Activated CD4-positive, CD25-positive, alpha-beta regulatory T cell (primary cell): ENCODE measurements around the gene CAMSAP3.

Experiments used
- DNase-seq, 4 experiments: peaks; one replicate each; lab custom pipeline; 2025; lab: John Stamatoyannopoulos, UW

The CAMSAP3 gene

DNA sequence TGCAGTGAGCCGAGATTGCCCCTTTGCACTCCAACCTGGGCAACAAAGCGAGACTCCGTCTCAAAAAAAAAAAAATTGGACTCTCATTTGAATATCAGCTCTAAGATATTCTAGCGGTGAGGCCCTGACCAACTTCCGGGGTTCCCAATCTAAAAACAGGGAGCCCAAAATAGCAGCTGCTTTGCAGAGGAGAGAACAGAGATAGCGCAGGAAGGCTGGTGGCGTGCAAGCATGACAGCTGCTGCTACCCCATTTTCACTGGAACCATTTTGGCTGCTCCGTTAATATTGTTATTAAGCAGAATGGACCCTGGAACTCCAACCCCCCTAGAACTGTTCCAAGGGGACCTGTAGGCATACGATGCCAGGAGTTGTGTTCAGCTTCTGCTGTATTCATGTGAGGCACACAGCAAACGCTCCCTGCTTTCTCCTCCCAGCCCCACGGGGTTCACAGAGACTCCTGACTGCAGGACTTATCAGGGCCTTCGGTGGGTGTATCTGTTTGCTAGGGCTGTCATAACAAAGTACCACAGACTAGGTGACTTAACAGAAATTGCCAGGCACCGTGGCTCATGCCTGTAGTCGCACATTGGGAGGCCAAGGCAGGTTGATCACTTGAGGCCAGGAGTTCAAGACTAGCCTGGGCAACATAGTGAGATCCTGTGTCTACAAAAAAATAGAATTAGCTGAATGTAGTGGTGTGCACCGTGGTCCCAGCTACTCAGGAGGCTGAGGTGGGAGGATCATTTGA, 52.8 kb downstream of the CAMSAP3 start:
- no peak for DNase-seq

DNA sequence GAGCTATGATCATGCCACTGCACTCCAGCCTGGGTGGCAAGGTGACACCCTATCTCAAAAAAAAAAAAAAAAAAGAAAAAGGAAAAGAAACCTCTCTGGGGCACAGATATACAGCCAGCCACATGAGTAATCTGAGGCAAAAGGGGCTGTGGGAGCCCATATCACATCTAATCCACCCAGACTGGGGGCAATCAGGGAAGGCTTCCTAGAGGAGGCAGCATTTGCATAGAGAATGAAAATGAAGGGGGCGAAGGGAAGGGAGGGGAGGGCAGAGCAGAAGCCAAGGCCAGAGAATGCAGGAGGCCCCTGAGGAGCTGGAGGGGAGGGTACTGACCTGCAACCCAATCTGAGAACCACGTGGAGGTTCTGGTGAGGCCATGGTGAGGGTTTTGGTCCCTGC, 54.5 kb downstream of the CAMSAP3 start:
- no peak for DNase-seq

- peak; percentile 59 to 85 (median 70) for DNase-seq
These were observed 56.5 kb downstream of the CAMSAP3 start for GRCh38 chr19:7652061-7652641.

DNA sequence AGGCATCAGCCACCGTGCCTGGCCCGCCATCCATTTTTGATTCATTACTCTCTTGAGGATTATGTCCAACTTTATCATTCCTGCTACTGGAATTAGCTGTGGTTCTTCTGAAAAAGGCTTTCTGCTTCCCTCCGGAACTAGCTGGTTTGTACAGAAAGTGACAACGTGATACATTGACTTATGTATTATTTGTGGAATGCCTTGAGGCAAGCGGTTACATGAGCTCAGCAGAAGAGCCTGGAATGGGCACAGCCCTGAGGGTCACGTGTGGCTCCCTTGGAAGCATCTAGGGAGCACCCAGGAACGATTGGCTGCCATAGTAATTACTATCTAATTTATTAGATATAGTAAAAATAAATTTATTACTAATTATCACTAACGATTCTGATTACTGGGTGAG, 58.7 kb downstream of the CAMSAP3 start:
- no peak for DNase-seq

- no peak for DNase-seq
These were observed 59.9 kb downstream of the CAMSAP3 start for GRCh38 chr19:7655581-7655980.

DNA sequence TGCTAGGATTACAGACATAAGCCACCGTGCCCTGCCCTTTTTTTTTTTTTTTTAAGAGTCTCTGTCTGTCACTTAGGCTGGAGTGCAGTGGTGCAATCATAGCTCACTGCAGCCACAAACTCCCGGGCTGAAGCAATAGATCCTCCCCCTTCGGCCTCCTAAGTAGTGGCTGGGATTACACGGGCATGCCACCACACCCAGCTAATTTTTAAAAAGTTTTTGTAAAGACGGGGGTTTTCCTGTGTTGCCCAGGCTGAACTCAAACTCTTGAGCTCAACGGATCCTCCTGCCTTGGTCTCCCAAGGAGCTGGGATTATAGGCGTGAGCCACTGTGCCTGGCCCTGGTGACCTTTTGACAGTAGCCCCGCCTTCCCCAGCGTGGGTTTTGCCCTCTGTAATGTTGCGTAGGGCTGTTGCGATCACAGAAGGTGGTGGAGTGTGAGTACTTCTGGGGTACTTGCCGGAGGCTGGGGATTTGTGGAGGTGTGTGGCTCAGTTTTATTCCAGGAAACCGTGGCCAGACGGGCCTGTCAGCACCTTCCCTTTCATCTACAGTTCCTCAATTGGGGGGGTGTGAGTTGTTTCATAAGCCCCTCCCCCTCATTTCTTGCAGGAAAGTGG, 61.6 kb downstream of the CAMSAP3 start:
- no peak for DNase-seq

- DNase-seq, result no peak
These were observed 62.6 kb downstream of the CAMSAP3 start for GRCh38 chr19:7658219-7658686.

DNA sequence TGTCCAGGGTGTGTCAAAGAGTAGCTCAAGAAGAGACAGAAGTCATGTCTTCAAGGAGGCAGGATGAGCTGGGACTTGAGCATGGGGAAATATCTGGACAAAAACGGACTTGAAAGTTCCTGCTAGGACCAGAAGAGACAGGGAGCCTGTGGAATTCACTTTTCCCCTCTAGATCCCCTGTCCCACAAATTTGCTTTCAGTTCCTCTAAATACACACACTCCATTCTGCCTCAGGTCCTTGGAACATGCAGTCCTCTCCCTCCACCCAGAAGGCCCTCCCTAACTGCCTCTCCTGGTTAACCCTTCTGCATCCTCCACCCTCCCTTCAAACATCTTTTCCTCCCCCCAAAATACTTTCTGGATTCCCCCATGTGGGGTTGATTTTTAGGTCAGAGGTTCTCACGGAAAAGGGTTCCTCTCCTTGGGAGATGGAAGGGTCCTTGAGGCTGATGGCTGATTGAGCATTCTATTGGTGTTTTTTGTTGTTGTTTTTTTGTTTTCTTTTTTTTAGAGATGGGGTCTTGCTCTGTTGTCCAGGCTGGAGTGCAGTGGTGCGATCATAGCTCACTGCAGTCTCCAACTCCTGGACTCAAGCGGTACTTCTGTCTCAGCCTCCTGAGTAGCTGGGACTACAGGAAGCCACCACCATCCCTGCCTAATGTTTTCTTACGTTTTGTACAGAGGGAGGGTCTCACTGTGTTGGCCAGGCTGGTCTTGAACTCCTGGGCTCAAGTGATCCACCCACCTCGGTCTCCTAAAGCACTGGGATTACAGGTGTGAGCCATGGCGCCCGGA, 66.3 kb downstream of the CAMSAP3 start:
- DNase-seq, result no peak

GRCh38 chr19:7662657-7663056, 67.0 kb downstream of the CAMSAP3 start:
- DNase-seq, result no peak

DNA sequence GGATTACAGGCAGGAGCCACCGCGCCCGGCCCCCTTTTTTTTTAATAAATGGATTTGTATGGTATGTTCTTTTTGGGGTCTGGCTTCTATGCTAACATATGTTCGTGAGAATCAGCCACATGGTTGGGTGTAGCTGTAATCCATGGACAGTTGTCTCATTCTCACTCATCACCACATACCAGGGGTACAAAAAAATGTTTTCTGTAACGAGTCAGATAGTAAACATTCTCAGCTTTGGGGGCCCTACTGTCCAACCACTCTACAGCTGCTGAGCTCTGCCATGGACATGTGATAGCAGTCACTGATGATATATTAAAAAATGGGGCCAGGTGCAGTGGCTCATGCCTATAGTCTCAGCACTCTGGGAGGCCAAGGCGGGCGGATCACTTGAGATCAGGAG, 68.0 kb downstream of the CAMSAP3 start:
- no peak for DNase-seq

DNA sequence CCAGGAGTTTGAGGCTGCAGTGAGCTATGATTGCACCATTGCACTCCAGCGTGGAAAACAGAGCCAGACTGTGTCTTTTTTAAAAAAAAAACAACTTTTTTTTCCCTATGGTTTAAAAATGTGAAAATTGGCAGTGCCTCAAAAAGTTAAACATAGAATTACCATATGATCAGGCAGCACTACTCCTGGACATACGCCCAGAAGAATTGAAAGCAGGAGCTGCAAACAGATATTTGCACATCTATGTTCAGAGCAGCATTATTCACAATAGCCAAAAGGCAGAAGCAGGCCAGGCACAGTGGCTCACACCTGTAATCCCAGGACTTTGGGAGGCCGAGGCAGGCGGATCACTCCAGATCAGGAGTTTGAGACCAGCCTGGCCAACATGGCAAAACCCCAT, 69.4 kb downstream of the CAMSAP3 start:
- no peak for DNase-seq
